ENCODE data around the gene RTN4R. TPM values are rescaled to one million over a fixed set of nuclear protein-coding genes. Genes with fewer than 3 reads are reported as not detected.

The RTN4R gene
- total RNA-seq, 2 donors from 2014 or later, result 0.66 to 1.8 TPM

GRCh38 chr22:20232237-20232598, 35.9 kb downstream of the RTN4R start:
- DNase-seq (no peak), ATAC-seq (no peak)
- Histone ChIP-seq H3K4me3 (no peak overlapping the region), H3K27me3 (no peaks in the 10 kb centered on the region), H3K9me3 (no peaks in the 10 kb centered on the region), H3K27ac (no peak overlapping the region), H3K4me1 (peaks cover 37% of the 10 kb centered on the region), H3K36me3 (replicated peaks in 1 of 2; ENCODE audit: insufficient read depth in 1 of 2, low read depth in 2 of 2) (no peaks in the 10 kb centered on the region)
- intact Hi-C loops (cut with DNase I), result no loop called here
- WGBS, 2 donors, result 83 to 100% methylated on average over 2 to 6 of the region's 6 CpGs
- TF ChIP-seq POLR2A (IDR thresholded peaks at IDR 0.05) (no peak), CTCF (IDR thresholded peaks at IDR 0.05) (no peak)

- intact Hi-C loops (cut with DNase I), result no loop called here
These were observed 36.4 kb downstream of the RTN4R start for GRCh38 chr22:20231514-20232236.

GRCh38 chr22:20230777-20231420, 37.2 kb downstream of the RTN4R start:
- H3K4me1 ChIP-seq, result peaks cover 33% of the 10 kb centered on the region
- no peaks in the 10 kb centered on the region for H3K36me3 ChIP-seq (replicated peaks in 1 of 2; ENCODE audit: insufficient read depth in 1 of 2, low read depth in 2 of 2)
- DNase-seq (no peak), ATAC-seq (no peak)
- H3K9me3 ChIP-seq, result no peaks in the 10 kb centered on the region
- WGBS, 2 donors, result 86 to 87% methylated on average over 3 to 11 of the region's 11 CpGs
- TF ChIP-seq CTCF (IDR thresholded peaks at IDR 0.05) (no peak), POLR2A (IDR thresholded peaks at IDR 0.05) (no peak)
- no peak overlapping the region for H3K27ac ChIP-seq
- no peaks in the 10 kb centered on the region for H3K27me3 ChIP-seq
- intact Hi-C loops (cut with DNase I), result no loop called here
- H3K4me3 ChIP-seq, result no peak overlapping the region

More at GRCh38 chr22:20231514-20232236, 36.4 kb downstream of the RTN4R start:
- TF ChIP-seq CTCF (IDR thresholded peaks at IDR 0.05) (no peak), POLR2A (IDR thresholded peaks at IDR 0.05) (no peak)
- Histone ChIP-seq H3K27ac (no peak overlapping the region), H3K4me3 (no peak overlapping the region), H3K27me3 (no peaks in the 10 kb centered on the region), H3K9me3 (no peaks in the 10 kb centered on the region), H3K4me1 (peaks cover 37% of the 10 kb centered on the region), H3K36me3 (replicated peaks in 1 of 2; ENCODE audit: insufficient read depth in 1 of 2, low read depth in 2 of 2) (no peaks in the 10 kb centered on the region)
- DNase-seq (no peak), ATAC-seq (no peak)
- WGBS, 2 donors, result 80 to 89% methylated on average over 17 of the region's 17 CpGs

GRCh38 chr22:20229916-20230775, 38.0 kb downstream of the RTN4R start:
- Histone ChIP-seq H3K27me3 (no peaks in the 10 kb centered on the region), H3K27ac (no peak overlapping the region), H3K4me1 (peaks cover 33% of the 10 kb centered on the region), H3K36me3 (replicated peaks in 1 of 2; ENCODE audit: insufficient read depth in 1 of 2, low read depth in 2 of 2) (no peaks in the 10 kb centered on the region), H3K4me3 (no peak overlapping the region), H3K9me3 (no peaks in the 10 kb centered on the region)
- WGBS, 2 donors, result 0 to 48% methylated on average over 3 to 24 of the region's 24 CpGs
- intact Hi-C loops (cut with DNase I), result no loop called here
- DNase-seq (peak in 2 of 4 donors; percentile 47 to 54), ATAC-seq (no peak)
- TF ChIP-seq CTCF (IDR thresholded peaks at IDR 0.05) (no peak), POLR2A (IDR thresholded peaks at IDR 0.05) (no peak)
